ES-I3 (cell line): ENCODE measurements around the gene DPAGT1.
"Not testable (repeated sequence)": the region's sequence is repeated elsewhere in the genome, so short reads cannot be mapped to it uniquely, and the experiment has no call there.

Experiments used
- H3K36me3 ChIP-seq: 2 replicates; pipeline ENCODE4 v1.6.1; 2013; ENCODE audit warnings: mild to moderate bottlenecking, low read length, control low read depth, moderate library complexity; ENCODE audit not compliant: insufficient read depth
- H3K4me1 ChIP-seq: 2 replicates; pipeline ENCODE4 v1.6.1; 2013; ENCODE audit warnings: mild to moderate bottlenecking, control low read depth, low read length; ENCODE audit not compliant: insufficient read depth
- H3K9ac ChIP-seq: 2 replicates; pipeline ENCODE4 v1.6.1; 2013; ENCODE audit warnings: low read depth, mild to moderate bottlenecking, low read length, moderate library complexity
- H3K9me3 ChIP-seq: 2 replicates; pipeline ENCODE4 v1.6.1; 2013; ENCODE audit warnings: mild to moderate bottlenecking, low read length, moderate library complexity; ENCODE audit not compliant: control insufficient read depth, insufficient read depth

Gene DPAGT1

DNA sequence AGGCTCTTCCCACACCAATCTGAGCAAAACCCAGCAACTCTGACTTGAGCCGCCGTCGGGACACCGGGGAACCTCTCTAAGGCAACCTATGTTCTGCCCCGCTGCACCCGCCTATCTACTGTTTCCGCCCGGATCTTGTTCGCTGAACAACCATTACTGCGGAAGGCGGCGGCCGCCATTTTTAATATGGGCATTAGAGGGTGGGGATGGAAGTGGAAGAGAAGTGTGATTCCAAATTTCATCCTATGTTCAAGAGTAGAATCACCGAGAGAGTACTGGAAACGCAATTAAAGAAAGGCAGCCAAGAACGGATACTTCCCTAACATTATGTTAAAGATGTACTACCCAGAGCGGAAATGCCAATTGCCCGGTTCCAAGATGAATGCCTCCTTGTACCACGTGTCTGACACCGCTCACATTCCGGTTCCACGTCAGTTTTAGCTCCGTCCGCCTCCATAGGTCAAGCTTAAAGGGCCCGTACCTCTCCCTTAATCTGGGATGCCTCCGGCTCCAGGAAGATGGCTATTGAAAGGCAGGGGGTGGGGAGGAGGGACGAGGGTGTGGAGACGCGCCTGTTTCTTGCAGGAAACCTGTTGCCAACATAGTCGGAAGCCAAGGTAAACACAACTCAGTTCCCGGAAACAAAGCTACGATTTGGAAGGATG is at the start of gene DPAGT1:
Gene DPAGT1 (minus strand): TSS at position 95 of the 665 bp plus-strand sequence. CDS start 198 bp downstream, outside the sequence.
- no peaks in the 10 kb centered on the region for H3K9me3 ChIP-seq
- peaks cover 9% of the 10 kb centered on the region for H3K4me1 ChIP-seq
- peaks cover 11% of the 10 kb centered on the region; the same call in 1 of the 2 replicates for H3K36me3 ChIP-seq
- H3K9ac ChIP-seq = peak within 1 kb of the TSS; percentile 65

GRCh38 chr11:119149786-119150275 is 48.2 kb upstream of the DPAGT1 start:
- peak overlapping the region; percentile 49 for H3K9ac ChIP-seq
- H3K36me3 ChIP-seq = no peaks in the 10 kb centered on the region
- H3K4me1 ChIP-seq = peaks cover 13% of the 10 kb centered on the region
- no peaks in the 10 kb centered on the region for H3K9me3 ChIP-seq

GRCh38 chr11:119149018-119149785 is 47.5 kb upstream of the DPAGT1 start, which contains the start of gene ABCG4:
ABCG4 (plus strand) TSS chr11:119149052; CDS start chr11:119149966, 914 bp downstream.
- H3K9ac ChIP-seq = peak within 1 kb of the TSS; percentile 49
- no peaks in the 10 kb centered on the region for H3K9me3 ChIP-seq
- H3K4me1 ChIP-seq = peaks cover 13% of the 10 kb centered on the region
- no peaks in the 10 kb centered on the region for H3K36me3 ChIP-seq

DNA sequence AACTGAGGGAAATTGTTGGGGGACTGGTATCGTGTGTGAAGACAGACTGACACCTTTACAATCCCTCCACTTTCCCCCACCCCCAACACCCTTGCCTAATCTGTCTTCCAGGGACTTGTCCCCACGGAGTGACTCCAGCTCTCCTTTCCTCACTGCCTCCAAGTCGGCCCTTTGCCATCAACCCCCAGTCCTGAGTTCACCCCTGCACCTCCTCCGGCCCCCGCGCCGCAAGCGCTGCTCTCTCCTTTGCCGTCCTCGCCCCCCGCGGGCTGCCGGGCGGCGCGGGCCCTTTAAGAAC is 47.0 kb upstream of the DPAGT1 start:
- Histone ChIP-seq H3K4me1 (peaks cover 13% of the 10 kb centered on the region), H3K9me3 (no peaks in the 10 kb centered on the region), H3K9ac (peak overlapping the region; percentile 49), H3K36me3 (no peaks in the 10 kb centered on the region)

GRCh38 chr11:119147604-119148333 is 46.1 kb upstream of the DPAGT1 start:
- no peaks in the 10 kb centered on the region for H3K36me3 ChIP-seq
- H3K4me1 ChIP-seq = peaks cover 13% of the 10 kb centered on the region
- no peaks in the 10 kb centered on the region for H3K9me3 ChIP-seq
- H3K9ac ChIP-seq = no peak overlapping the region

DNA sequence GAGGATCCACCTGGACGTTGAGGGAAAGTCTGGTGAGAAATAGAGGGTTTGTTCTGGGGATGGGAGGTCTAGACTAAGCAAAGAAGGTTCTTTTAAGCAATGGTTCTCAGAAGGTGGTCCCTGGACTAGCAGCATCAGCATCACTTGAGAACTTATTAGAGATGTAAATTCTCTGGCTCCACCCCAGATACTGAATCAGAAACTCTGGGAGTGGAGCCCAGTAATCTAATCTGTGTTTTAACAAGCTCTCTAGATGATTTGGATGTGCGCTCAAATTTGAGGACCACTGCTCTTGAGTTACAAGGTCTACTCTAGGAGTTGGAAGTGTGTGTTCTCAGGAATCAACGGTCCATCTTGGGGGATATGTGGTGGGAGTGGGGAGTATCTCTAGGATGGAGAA is 43.9 kb upstream of the DPAGT1 start:
- Histone ChIP-seq H3K9me3 (no peaks in the 10 kb centered on the region), H3K4me1 (peaks cover 13% of the 10 kb centered on the region), H3K9ac (no peak overlapping the region), H3K36me3 (no peaks in the 10 kb centered on the region)

DNA sequence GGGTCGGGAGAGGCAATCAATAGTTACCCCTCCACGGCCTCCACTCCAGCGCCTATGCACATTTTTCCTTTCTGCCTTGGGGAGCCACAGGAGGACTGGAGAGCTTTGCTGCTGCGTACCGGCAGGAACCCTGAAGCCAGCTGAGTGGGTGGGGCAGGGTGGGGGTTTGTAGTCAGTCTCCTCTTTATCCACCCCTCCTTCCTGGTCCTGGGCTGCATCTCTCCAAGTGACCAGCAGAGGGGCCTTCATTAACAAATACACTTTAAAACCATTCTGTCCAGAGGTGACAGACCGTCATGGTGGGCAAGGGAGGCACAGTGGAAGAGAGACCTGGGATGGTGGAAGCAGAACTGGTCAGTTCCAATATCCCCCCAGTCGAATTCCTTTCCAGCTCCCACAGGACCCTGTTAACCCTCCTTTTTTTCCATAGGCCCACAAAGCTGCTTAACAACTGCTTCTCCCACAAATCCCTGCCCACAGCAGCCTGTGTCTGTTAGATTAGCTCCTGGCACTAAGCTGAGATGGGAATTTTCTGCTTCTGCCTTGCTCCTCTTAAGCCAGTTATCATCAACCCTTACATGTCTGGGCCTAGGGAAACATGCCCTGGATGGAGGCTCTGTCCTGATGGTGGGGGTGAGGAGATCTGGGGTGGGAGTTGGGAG is 43.3 kb upstream of the DPAGT1 start:
- Histone ChIP-seq H3K36me3 (no peaks in the 10 kb centered on the region), H3K4me1 (peaks cover 13% of the 10 kb centered on the region), H3K9me3 (no peaks in the 10 kb centered on the region), H3K9ac (no peak overlapping the region)

DNA sequence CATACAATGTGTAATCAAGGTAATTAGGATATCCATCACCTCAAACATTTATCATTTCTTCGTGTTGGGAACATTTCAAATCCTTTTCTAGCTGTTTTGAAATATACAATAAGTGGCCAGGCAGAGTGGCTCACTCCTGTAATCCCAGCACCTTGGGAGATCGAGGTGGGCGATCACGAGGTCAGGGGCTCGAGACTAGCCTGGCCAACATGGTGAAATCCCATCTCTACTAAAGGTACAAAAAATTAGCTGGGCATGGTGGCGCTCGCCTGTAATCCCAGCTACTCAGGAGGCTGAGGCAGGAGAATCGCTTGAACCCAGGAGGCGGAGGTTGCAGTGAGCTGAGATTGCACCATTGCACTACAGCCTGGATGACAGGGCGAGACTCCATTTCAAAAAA is 37.6 kb upstream of the DPAGT1 start:
- not testable (repeated sequence) for H3K4me1 ChIP-seq, H3K36me3 ChIP-seq, H3K9ac ChIP-seq, H3K9me3 ChIP-seq

- H3K36me3 ChIP-seq = peaks cover 10% of the 10 kb centered on the region
- no peaks in the 10 kb centered on the region for H3K4me1 ChIP-seq
- H3K9ac ChIP-seq = no peak overlapping the region
- H3K9me3 ChIP-seq = no peaks in the 10 kb centered on the region
Measured at GRCh38 chr11:119134389-119134978, 32.8 kb upstream of the DPAGT1 start.

DNA sequence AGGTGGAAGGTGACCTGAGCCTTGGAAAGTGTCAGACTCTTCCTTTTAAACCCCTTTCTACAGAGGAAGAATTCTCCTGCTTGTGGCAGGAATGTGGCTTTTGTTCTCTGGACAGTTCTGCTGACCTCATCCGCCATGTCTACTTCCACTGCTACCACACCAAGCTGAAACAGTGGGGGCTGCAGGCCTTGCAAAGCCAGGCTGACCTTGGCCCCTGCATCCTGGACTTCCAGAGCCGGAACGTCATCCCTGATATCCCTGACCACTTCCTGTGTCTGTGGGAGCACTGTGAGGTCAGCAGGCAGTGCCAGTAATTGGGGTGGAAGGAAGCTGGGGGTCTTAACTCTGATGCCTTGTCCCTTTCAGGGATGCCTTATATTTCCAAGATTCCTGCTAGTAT is 29.0 kb upstream of the DPAGT1 start:
- no peaks in the 10 kb centered on the region for H3K9me3 ChIP-seq
- no peaks in the 10 kb centered on the region for H3K4me1 ChIP-seq
- peaks cover 10% of the 10 kb centered on the region for H3K36me3 ChIP-seq
- H3K9ac ChIP-seq = no peak overlapping the region

DNA sequence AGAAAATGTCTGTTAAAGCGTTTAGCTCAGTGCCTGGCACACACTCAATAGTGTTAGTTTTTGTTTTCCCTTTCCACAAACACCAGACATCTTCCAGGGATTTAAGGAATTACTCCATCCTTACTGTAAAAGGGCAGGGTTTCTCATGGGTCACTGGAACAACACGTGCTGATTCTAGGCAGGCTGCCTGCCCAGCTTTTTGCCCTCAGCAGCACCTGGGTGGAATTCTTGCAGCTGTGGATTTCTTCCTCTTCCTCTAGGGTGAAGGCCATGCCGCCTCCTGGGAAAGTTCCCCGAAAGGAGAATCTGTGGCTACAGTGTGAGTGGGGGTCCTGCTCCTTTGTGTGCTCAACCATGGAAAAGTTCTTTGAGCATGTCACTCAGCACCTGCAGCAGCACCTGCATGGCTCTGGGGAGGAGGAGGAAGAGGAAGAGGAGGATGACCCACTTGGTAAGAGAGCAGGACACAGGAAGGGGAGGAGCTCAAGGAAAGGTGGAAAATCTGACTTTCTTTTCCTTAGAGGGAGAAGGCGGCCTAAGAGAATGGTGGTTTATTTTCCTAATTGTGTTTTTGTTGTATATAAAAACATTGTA is 25.1 kb upstream of the DPAGT1 start:
- H3K9ac ChIP-seq = no peak overlapping the region
- no peaks in the 10 kb centered on the region for H3K9me3 ChIP-seq
- H3K4me1 ChIP-seq = no peaks in the 10 kb centered on the region
- H3K36me3 ChIP-seq = peaks cover 7% of the 10 kb centered on the region; the same call in 1 of the 2 replicates

DNA sequence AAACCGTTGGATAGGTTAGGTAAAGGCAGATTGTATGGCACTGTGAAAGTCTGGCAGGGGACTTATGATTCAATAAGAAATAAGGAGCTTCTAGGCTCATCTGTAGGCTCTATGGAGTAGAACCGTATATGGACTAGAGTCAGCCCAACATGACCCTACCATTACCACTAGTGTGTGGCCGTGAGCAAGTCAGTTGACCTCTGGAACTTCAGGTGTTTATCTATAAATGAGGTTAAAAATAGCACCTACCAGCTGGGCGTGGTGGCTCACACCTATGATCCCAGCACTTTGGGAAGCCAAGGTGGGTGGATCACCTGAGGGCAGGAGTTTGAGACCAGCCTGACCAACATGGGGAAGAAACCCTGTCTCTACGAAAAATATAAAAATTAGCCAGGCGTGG is 24.2 kb upstream of the DPAGT1 start:
- Histone ChIP-seq H3K9ac (no peak overlapping the region), H3K4me1 (no peaks in the 10 kb centered on the region), H3K36me3 (peaks cover 7% of the 10 kb centered on the region; the same call in 1 of the 2 replicates), H3K9me3 (no peaks in the 10 kb centered on the region)

DNA sequence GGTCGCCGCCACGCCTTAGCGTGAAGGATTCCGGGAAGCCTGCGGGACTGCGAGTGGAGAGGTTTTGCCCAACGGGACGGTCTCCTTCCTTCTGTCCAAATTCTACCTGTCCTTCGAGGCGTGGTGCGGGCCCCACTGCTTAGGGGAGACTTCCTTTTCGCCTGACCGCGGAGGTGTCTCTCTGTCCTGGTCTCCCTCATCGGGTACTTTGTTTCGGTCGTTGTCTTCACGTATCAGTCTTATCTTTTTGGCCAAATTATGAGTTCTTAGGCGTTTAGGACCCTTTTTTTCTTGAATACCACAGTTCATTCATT is 20.1 kb upstream of the DPAGT1 start:
- Histone ChIP-seq H3K36me3 (no peaks in the 10 kb centered on the region), H3K4me1 (no peaks in the 10 kb centered on the region)

More for the DNA sequence above, 20.1 kb upstream of the DPAGT1 start:
- peak overlapping the region; percentile 95 for H3K9ac ChIP-seq
- H3K9me3 ChIP-seq = no peaks in the 10 kb centered on the region
